GM19193 (cell line): ENCODE results near the gene IGBP1.

Source experiments
- POLR2A ChIP-seq: IDR thresholded peaks from 4 replicates; pipeline ENCODE4 v1.6.1; 2011; ENCODE audit not compliant: insufficient read depth, insufficient read length; ENCODE audit errors: extremely low read depth

Gene IGBP1

GRCh38 chrX:70133303-70134115, at the start of gene IGBP1:
IGBP1 (plus strand) TSS chrX:70133447; CDS start chrX:70133948, 501 bp downstream.
- peak; percentile 74 for TF ChIP-seq POLR2A

- no peak for TF ChIP-seq POLR2A
These were observed 48.5 kb upstream of the IGBP1 start for GRCh38 chrX:70084592-70085240.

GRCh38 chrX:70087857-70088630, 45.2 kb upstream of the IGBP1 start:
- TF ChIP-seq POLR2A = no peak

GRCh38 chrX:70088751-70089150, 44.5 kb upstream of the IGBP1 start:
- no peak for TF ChIP-seq POLR2A

GRCh38 chrX:70089604-70090297, 43.5 kb upstream of the IGBP1 start:
- TF ChIP-seq POLR2A = no peak

- TF ChIP-seq POLR2A = no peak
These were observed 41.0 kb upstream of the IGBP1 start for GRCh38 chrX:70092247-70092646.

- TF ChIP-seq POLR2A = no peak
These were observed 37.2 kb upstream of the IGBP1 start for GRCh38 chrX:70096052-70096451.

GRCh38 chrX:70105229-70105628, 28.0 kb upstream of the IGBP1 start:
- no peak for TF ChIP-seq POLR2A

GRCh38 chrX:70117738-70118137, 15.5 kb upstream of the IGBP1 start:
- no peak for TF ChIP-seq POLR2A

- no peak for TF ChIP-seq POLR2A
These were observed 8.6 kb upstream of the IGBP1 start for GRCh38 chrX:70124678-70125077.

GRCh38 chrX:70128071-70128470, 5.2 kb upstream of the IGBP1 start:
- no peak for TF ChIP-seq POLR2A

- no peak for TF ChIP-seq POLR2A
These were observed 3.4 kb upstream of the IGBP1 start for GRCh38 chrX:70129816-70130215.

GRCh38 chrX:70132224-70132623, 1.0 kb upstream of the IGBP1 start:
- TF ChIP-seq POLR2A = no peak

GRCh38 chrX:70132877-70133302, 357 bp upstream of the IGBP1 start:
- TF ChIP-seq POLR2A = peak; percentile 25

- no peak for TF ChIP-seq POLR2A
These were observed 850 bp downstream of the IGBP1 start for GRCh38 chrX:70134116-70134477.
